Measurements from ENCODE around the gene SEMA6C.
"Not testable (repeated sequence)": the region's sequence is repeated elsewhere in the genome, so short reads cannot be mapped to it uniquely, and the experiment has no call there.

SEMA6C gene

DNA sequence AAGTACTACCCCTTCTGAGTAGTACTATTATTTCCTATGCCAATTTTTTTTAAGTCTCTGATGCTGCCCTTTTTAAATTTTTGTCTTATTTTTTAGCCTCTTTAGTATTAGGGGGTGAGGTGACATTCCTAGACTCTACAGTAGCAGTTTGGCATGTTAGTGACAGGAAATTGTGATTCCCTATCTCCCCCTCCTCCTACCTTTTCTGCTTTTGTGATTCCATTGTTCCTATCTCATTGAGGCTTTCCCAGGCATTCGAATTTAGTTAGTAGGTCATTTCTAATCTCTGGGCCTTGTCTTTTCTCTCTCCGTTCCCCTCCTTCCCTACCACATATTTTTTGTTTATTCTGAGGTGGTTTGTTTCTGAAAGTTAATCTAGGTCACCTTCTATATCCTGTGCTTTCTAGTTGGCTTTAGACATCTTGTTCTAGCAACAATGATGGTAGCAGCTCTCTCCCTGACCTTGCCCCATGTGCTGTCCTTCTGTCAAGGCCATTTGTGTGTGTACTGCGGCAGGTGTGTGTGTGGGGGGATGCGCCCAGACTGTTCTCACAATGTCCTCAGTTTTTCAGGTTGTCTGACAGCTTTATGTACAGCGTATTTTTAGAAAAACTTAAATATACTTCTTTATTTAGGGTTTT is 21.5 kb downstream of the SEMA6C start:
- no peak for DNase-seq

DNA sequence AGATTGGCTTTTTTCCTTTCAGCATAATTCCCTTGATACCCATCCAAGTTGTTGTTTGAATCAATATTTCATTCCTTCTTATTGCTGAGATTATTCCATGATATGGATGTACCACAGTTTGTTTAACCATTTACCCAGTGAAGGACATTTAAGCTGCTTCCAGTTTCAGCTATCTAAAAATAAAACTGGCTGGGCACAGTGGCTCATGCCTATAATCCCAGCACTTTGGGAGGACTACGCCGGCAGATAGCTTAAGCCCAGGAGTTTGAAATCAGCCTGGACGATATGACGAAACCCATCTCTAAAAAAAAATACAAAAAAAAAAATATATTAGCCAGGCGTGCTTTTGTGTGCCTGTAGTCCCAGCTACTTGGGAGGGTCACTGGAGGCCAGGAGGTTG is 32.6 kb downstream of the SEMA6C start:
- DNase-seq: no peak

DNA sequence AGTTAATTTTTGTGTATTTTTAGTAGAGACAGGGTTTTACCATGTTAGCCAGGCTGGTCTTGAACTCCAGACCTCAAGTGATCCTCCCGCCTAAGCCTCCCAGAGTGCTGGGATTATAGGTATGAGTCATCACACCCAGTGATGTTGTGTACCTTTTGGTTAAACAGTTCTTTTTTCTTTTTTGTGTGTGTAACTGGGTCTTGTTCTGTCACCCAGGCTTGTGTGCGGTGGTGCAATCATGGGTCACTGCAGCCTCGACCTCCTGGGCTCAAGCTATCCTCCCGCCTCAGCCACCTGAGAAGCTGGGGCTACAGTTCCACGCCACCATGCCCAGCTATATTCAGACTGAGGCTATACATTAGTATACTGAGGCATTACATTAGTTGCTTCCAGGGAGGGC is 38.1 kb downstream of the SEMA6C start:
- DNase-seq: no peak

DNA sequence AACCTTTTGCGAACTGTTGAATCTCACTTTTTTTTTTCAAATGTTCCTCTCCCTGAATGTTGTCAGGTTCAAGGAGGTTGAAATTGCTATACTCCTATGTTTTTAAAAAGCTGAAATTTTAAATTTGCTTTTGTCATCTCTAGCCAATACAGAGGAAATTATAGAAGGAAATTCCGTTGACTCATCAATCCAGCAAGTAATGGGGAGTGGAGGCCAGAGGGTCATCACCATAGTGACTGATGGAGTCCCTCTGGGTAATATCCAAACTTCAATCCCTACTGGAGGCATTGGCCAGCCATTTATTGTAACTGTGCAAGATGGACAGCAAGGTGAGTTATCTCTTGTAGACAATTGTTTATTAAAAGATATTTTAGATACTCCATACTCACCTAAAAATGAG is 39.5 kb downstream of the SEMA6C start:
- DNase-seq: no peak

DNA sequence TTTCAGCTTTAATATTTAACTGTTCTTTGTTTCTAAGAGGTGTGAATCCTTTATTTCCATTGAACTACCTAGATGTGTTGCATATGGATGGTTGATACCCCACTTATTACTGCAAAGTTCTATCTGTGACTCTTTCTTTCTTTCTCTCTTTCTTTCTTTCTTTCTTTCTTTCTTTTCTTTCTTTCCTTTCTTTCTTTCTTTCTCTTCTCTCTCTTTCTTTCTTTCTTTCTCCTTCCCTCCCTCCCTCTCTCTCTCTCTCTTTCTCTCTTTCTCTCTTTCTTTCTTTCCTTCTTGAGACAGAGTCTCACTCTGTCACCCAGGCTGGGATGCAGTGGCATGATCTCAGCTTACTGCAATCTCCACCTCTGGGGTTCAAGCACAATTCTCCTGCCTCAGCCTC is 41.8 kb downstream of the SEMA6C start:
- no peak for DNase-seq

DNA sequence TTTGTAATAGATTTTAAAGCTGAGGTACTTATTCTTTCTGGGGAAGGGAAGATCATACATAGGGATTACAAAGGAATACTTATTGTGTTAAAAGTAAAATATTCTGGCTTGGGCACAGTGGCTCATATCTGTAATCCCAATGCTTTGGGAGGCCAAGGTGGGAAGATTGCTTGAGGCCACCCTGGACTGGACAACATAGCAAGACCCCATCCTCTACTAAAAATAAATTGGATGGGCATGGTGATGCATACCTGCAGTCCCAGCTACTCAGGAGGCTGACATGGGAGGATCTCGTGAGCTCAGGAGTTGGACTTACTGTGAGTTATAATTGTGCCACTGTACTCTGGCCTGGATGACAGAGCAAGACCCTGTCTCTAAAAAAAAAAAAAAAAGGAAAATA is 48.3 kb downstream of the SEMA6C start:
- no peak for DNase-seq

DNA sequence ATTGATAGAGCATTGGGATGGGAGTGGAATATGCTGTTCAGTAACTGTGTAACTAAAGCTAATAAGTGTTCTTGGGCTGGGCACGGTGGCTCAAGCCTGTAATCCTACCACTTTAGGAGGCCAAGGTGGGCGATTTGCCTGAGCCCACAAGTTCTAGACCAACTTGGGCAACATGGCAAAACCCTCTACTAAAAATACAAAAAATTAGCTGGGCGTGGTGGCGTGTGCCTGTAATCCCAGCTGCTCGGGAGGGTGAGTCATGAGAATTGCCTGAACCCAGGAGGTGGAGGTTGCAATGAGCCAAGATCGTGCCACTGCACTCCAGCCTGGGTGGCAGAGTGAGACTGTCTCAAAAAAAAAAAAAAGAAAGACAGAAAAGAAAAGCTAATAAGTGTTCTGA is 49.0 kb downstream of the SEMA6C start:
- not testable (repeated sequence) for DNase-seq

DNA sequence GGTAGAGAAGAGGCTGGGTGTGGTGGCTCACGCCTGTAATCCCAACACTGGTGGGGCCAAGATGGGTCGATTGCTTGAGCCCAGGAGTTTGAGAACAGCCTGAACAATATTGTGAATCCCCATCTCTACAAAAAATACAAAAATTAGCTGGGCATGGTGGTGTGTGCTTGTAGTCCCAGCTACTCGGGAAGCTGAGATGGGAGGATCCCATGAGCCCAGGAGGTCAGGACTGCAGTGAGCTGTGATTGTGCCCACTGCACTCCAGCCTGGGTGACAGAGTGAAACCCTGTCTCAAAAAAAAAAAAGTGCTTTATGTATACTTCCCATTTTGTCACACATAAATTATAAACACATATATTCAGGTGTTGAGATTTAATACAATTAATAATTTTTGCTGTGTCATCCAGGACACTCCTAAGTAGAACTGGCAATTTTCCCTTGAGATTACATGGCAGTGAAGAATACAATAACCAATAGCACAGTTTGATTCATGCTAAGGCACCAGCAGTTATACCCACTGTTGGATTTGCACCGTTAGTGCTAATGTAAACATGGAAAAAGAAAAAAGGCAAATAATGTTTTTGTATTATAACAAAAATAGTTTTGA is 60.4 kb downstream of the SEMA6C start:
- no peak for DNase-seq
